Measurements from ENCODE around the gene GRIA4.

Gene GRIA4

GRCh38 chr11:105738251-105738650, 128.4 kb downstream of the GRIA4 start:
- CTCF ChIA-PET, result no interaction called here
- H3K36me3 ChIP-seq (ENCODE audit: control insufficient read depth in 2 of 2, insufficient read depth in 1 of 2, low read length in 2 of 2), result no peaks in the 10 kb centered on the region
- H3K4me1 ChIP-seq (ENCODE audit: control insufficient read depth, insufficient read depth, low read length), result no peaks in the 10 kb centered on the region
- H3K4me3 ChIP-seq (ENCODE audit: low read depth, low read length), result no peak overlapping the region
- POLR2A ChIA-PET, result no interaction called here
- TF ChIP-seq ZNF518A (tag by site-specific recombination; conservative IDR thresholded peaks at IDR 0.05; ENCODE audit: low read depth), result no peak
- no peak for TF ChIP-seq ZNF24 (tag by site-specific recombination; IDR thresholded peaks at IDR 0.05)
- TF ChIP-seq ZNF114 (tag by site-specific recombination; IDR thresholded peaks at IDR 0.05), result no peak
- TF ChIP-seq MYNN (tag by site-specific recombination; IDR thresholded peaks at IDR 0.05; ENCODE audit: borderline replicate concordance), result no peak
- TF ChIP-seq ZXDB (tag by site-specific recombination; IDR thresholded peaks at IDR 0.05), result no peak
- TF ChIP-seq ZNF2 (tag by site-specific recombination; IDR thresholded peaks at IDR 0.05), result no peak
- no peak for TF ChIP-seq ZNF184 (tag by site-specific recombination; IDR thresholded peaks at IDR 0.05)
- TF ChIP-seq REST (tag by site-specific recombination; IDR thresholded peaks at IDR 0.05), result no peak
- no peak for TF ChIP-seq ZNF571 (tag by site-specific recombination; IDR thresholded peaks at IDR 0.05)
- TF ChIP-seq ZNF138 (tag by site-specific recombination; IDR thresholded peaks at IDR 0.05; ENCODE audit: borderline replicate concordance), result no peak
- no peaks in the 10 kb centered on the region for H3K9me3 ChIP-seq (ENCODE audit: control insufficient read depth, insufficient read depth, low read depth, low read length)
- no peak overlapping the region for H3K27ac ChIP-seq (ENCODE audit: extremely low read depth, low read depth, low read length)

- ChIA-PET POLR2A (no interaction called here), CTCF (interaction anchor here (0.6 kb wide), 1 partner anchor 866 kb away, joined by 3 read pairs; no protein-coding TSS in a partner anchor)
- Histone ChIP-seq H3K9me3 (ENCODE audit: control insufficient read depth, insufficient read depth, low read depth, low read length) (no peaks in the 10 kb centered on the region), H3K27ac (ENCODE audit: extremely low read depth, low read depth, low read length) (no peak overlapping the region), H3K4me3 (ENCODE audit: low read depth, low read length) (no peak overlapping the region), H3K4me1 (ENCODE audit: control insufficient read depth, insufficient read depth, low read length) (no peaks in the 10 kb centered on the region), H3K36me3 (ENCODE audit: control insufficient read depth in 2 of 2, insufficient read depth in 1 of 2, low read length in 2 of 2) (no peaks in the 10 kb centered on the region)
- TF ChIP-seq ZNF19 (tag by site-specific recombination; IDR thresholded peaks at IDR 0.05; ENCODE audit: low read depth) (no peak), ZNF830 (tag by site-specific recombination; IDR thresholded peaks at IDR 0.05; ENCODE audit: low read depth) (no peak), ZNF76 (tag by site-specific recombination; IDR thresholded peaks at IDR 0.05; ENCODE audit: borderline replicate concordance, low read depth) (no peak), ZNF114 (tag by site-specific recombination; IDR thresholded peaks at IDR 0.05) (no peak), ZIC2 (tag by site-specific recombination; IDR thresholded peaks at IDR 0.05) (no peak), ZNF707 (tag by site-specific recombination; IDR thresholded peaks at IDR 0.05) (no peak), HOXA7 (CRISPR knock-in tag; IDR thresholded peaks at IDR 0.05; ENCODE audit: borderline replicate concordance) (no peak)
- TF ChIP-seq, protein P1, sequence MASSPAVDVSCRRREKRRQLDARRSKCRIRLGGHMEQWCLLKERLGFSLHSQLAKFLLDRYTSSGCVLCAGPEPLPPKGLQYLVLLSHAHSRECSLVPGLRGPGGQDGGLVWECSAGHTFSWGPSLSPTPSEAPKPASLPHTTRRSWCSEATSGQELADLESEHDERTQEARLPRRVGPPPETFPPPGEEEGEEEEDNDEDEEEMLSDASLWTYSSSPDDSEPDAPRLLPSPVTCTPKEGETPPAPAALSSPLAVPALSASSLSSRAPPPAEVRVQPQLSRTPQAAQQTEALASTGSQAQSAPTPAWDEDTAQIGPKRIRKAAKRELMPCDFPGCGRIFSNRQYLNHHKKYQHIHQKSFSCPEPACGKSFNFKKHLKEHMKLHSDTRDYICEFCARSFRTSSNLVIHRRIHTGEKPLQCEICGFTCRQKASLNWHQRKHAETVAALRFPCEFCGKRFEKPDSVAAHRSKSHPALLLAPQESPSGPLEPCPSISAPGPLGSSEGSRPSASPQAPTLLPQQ (tag by site-specific recombination; IDR thresholded peaks at IDR 0.05), result no peak
- TF ChIP-seq, protein P2, sequence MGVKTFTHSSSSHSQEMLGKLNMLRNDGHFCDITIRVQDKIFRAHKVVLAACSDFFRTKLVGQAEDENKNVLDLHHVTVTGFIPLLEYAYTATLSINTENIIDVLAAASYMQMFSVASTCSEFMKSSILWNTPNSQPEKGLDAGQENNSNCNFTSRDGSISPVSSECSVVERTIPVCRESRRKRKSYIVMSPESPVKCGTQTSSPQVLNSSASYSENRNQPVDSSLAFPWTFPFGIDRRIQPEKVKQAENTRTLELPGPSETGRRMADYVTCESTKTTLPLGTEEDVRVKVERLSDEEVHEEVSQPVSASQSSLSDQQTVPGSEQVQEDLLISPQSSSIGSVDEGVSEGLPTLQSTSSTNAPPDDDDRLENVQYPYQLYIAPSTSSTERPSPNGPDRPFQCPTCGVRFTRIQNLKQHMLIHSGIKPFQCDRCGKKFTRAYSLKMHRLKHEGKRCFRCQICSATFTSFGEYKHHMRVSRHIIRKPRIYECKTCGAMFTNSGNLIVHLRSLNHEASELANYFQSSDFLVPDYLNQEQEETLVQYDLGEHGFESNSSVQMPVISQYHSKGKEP (tag by site-specific recombination; IDR thresholded peaks at IDR 0.05), result no peak
- TF ChIP-seq, protein P3, sequence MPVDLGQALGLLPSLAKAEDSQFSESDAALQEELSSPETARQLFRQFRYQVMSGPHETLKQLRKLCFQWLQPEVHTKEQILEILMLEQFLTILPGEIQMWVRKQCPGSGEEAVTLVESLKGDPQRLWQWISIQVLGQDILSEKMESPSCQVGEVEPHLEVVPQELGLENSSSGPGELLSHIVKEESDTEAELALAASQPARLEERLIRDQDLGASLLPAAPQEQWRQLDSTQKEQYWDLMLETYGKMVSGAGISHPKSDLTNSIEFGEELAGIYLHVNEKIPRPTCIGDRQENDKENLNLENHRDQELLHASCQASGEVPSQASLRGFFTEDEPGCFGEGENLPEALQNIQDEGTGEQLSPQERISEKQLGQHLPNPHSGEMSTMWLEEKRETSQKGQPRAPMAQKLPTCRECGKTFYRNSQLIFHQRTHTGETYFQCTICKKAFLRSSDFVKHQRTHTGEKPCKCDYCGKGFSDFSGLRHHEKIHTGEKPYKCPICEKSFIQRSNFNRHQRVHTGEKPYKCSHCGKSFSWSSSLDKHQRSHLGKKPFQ (tag by site-specific recombination; IDR thresholded peaks at IDR 0.05), result no peak
Observed at GRCh38 chr11:105738986-105739795, 129.3 kb downstream of the GRIA4 start.

Measured in HEK293 (cell line).